HG03571 (cell line): ENCODE measurements around the gene TRAF2.
"Not testable (repeated sequence)": the region's sequence is repeated elsewhere in the genome, so short reads cannot be mapped to it uniquely, and the experiment has no call there.

Experiments used
- ATAC-seq: cut with Tn5 transposase; IDR thresholded peaks from one replicate; pipeline ENCODE4 v1.9.1; 2021; ENCODE audit not compliant: unreplicated experiment

The TRAF2 gene

GRCh38 chr9:136857581-136858412 lies 28.5 kb upstream of the TRAF2 start:
- no peak for ATAC-seq

GRCh38 chr9:136858452-136858843 lies 27.9 kb upstream of the TRAF2 start:
- no peak for ATAC-seq

- no peak for ATAC-seq
These were observed 27.2 kb upstream of the TRAF2 start for GRCh38 chr9:136858844-136859757.

- no peak for ATAC-seq
These were observed 25.8 kb upstream of the TRAF2 start for GRCh38 chr9:136860529-136860928.

- ATAC-seq: no peak
These were observed 25.1 kb upstream of the TRAF2 start for GRCh38 chr9:136860933-136861873.

GRCh38 chr9:136861874-136862457 lies 24.4 kb upstream of the TRAF2 start:
- no peak for ATAC-seq

GRCh38 chr9:136862849-136863622 lies 23.3 kb upstream of the TRAF2 start:
- ATAC-seq: no peak

- ATAC-seq: no peak
These were observed 22.6 kb upstream of the TRAF2 start for GRCh38 chr9:136863623-136864273.

- no peak for ATAC-seq
These were observed 21.1 kb upstream of the TRAF2 start for GRCh38 chr9:136865041-136865767.

GRCh38 chr9:136865768-136866103 lies 20.6 kb upstream of the TRAF2 start:
- ATAC-seq: no peak

GRCh38 chr9:136866898-136867421 lies 19.4 kb upstream of the TRAF2 start:
- not testable (repeated sequence) for ATAC-seq

- ATAC-seq: no peak
These were observed 18.8 kb upstream of the TRAF2 start for GRCh38 chr9:136867480-136867879.

- ATAC-seq: no peak
These were observed 18.4 kb upstream of the TRAF2 start for GRCh38 chr9:136867917-136868316.

GRCh38 chr9:136868644-136869043 lies 17.7 kb upstream of the TRAF2 start:
- no peak for ATAC-seq

GRCh38 chr9:136869611-136870010 lies 16.7 kb upstream of the TRAF2 start:
- not testable (repeated sequence) for ATAC-seq

- ATAC-seq: no peak
These were observed 11.2 kb upstream of the TRAF2 start for GRCh38 chr9:136875155-136875554.

GRCh38 chr9:136876476-136876875 lies 9.8 kb upstream of the TRAF2 start:
- ATAC-seq: no peak

GRCh38 chr9:136880651-136881050 lies 5.7 kb upstream of the TRAF2 start:
- ATAC-seq: no peak
